A549 (cell line): ENCODE data around the gene DDX49. TPM values are rescaled to one million over a fixed set of nuclear protein-coding genes. Genes with fewer than 3 reads are reported as not detected.

Experiments
- ATAC-seq, 2 experiments: fragments of 200-7000 bp in 1 of 2; fragments of >200 bp in 1 of 2; cut with Nextera tagmentation in 1 of 2; cut with Tn5 transposase in 1 of 2; 3 replicates each; pipeline versions ENCODE4 v1.8.0 to v1.9.1; 2018 to 2020; ENCODE audit warnings: mild to moderate bottlenecking in 1 of 2, moderate library complexity in 1 of 2
- CTCF ChIA-PET: fragments of 300-600 bp; sonication (Branson Sonifier 250); formaldehyde crosslinking; extraction: SDS; loops from one replicate; lab custom pipeline; 2021; ENCODE audit warnings: antibody characterized with exemption, inconsistent platforms; lab: Yijun Ruan, JAX
- POLR2A ChIA-PET: fragments of 350-600 bp; formaldehyde crosslinking; extraction: SDS; loops from one replicate; lab custom pipeline; 2021; ENCODE audit warnings: antibody characterized with exemption, inconsistent platforms; lab: Yijun Ruan, JAX
- DNase-seq, 2 experiments: peaks; one replicate each; pipeline versions ENCODE4 v3.0.0 to v3.0.0-alpha.2; 2011 to 2016; ENCODE audit warnings: low read depth in 1 of 2, low spot score in 1 of 2
- FAIRE-seq: peaks from 2 replicates; lab custom pipeline; 2011; peaks lifted over from hg19 to GRCh38; lab: Jason Lieb, UNC
- H3K27ac ChIP-seq, 2 experiments: fragments of >200 bp; sonication (Bioruptor Twin); formaldehyde crosslinking; 3 replicates each; pipeline ENCODE4 v1.5.1; 2016 to 2017
- H3K4me1 ChIP-seq: fragments of >200 bp; sonication (Bioruptor Twin); formaldehyde crosslinking; 3 replicates; pipeline ENCODE4 v1.6.1; 2016
- H3K4me2 ChIP-seq: fragments of >200 bp; sonication (Bioruptor Twin); formaldehyde crosslinking; 3 replicates; pipeline ENCODE4 v1.6.1; 2016
- H3K4me3 ChIP-seq: fragments of >200 bp; sonication (Bioruptor Twin); formaldehyde crosslinking; 3 replicates; pipeline ENCODE4 v1.5.1; 2016
- H3K9me3 ChIP-seq: fragments of >200 bp; sonication (Bioruptor Twin); formaldehyde crosslinking; 3 replicates; pipeline ENCODE4 v1.6.1; 2016
- CEBPB ChIP-seq, 2 experiments: fragments of >200 bp in 1 of 2; sonication (Bioruptor Twin) in 1 of 2; formaldehyde crosslinking in 1 of 2; IDR thresholded peaks; 2 replicates each; pipeline ENCODE4 v1.6.1; 2012 to 2016
- CHD2 ChIP-seq: fragments of 150-350 bp; IDR thresholded peaks from 2 replicates; pipeline ENCODE4 v1.6.1; 2014; ENCODE audit warnings: low read length; ENCODE audit not compliant: partially characterized antibody
- EP300 ChIP-seq, 2 experiments: fragments of >200 bp; sonication (Bioruptor Twin); formaldehyde crosslinking; IDR thresholded peaks; 2 replicates in 1 of 2; 3 replicates in 1 of 2; pipeline ENCODE4 v1.6.1; 2016 to 2017
- FOSL2 ChIP-seq, 2 experiments: fragments of 450-650 bp in 1 of 2; fragments of >200 bp in 1 of 2; sonication (Bioruptor Twin) in 1 of 2; formaldehyde crosslinking; IDR thresholded peaks; 2 replicates each; pipeline versions ENCODE4 v1.5.0 to v1.6.1; 2016 to 2020; ENCODE audit warnings: mild to moderate bottlenecking in 1 of 2, moderate library complexity in 1 of 2
- JUN ChIP-seq, 2 experiments: fragments of >200 bp; sonication (Bioruptor Twin); formaldehyde crosslinking; IDR thresholded peaks; 2 replicates in 1 of 2; 3 replicates in 1 of 2; pipeline ENCODE4 v1.6.1; 2016 to 2017
- KDM5A ChIP-seq: fragments of 200-600 bp; sonication (generic); IDR thresholded peaks from 2 replicates; pipeline ENCODE4 v1.6.1; 2016; ENCODE audit warnings: antibody characterized with exemption, mild to moderate bottlenecking
- MAZ ChIP-seq: fragments of 150-350 bp; IDR thresholded peaks from 2 replicates; pipeline ENCODE4 v1.6.1; 2014; ENCODE audit warnings: antibody characterized with exemption, low read depth, low read length, borderline replicate concordance
- MYC ChIP-seq: IDR thresholded peaks from 2 replicates; pipeline ENCODE4 v1.6.1; 2012; ENCODE audit warnings: mild to moderate bottlenecking, inconsistent platforms, low read length, improper control_type of control experiment, borderline replicate concordance
- NFE2L2 ChIP-seq: fragments of 150-350 bp; conservative IDR thresholded peaks from 2 replicates; pipeline ENCODE4 v1.6.1; 2014; ENCODE audit warnings: low read length
- PHF8 ChIP-seq: fragments of 200-600 bp; sonication (generic); IDR thresholded peaks from 2 replicates; pipeline ENCODE4 v1.6.1; 2016; ENCODE audit warnings: low read depth, mild to moderate bottlenecking, antibody characterized with exemption, moderate library complexity, borderline replicate concordance
- POLR2A ChIP-seq: IDR thresholded peaks from 2 replicates; pipeline ENCODE4 v1.6.1; 2012; ENCODE audit warnings: mild to moderate bottlenecking, low read length
- POLR2AphosphoS2 ChIP-seq: conservative IDR thresholded peaks from 2 replicates; pipeline ENCODE4 v1.6.1; 2012; ENCODE audit warnings: low read length, improper control_type of control experiment, inconsistent platforms
- RARB ChIP-seq: fragments of 250-450 bp; sonication (Bioruptor Pico); IDR thresholded peaks from 2 replicates; pipeline ENCODE4 v1.8.0; 2021; ENCODE audit warnings: mild to moderate bottlenecking, moderate library complexity
- RNF2 ChIP-seq: fragments of 200-600 bp; sonication (generic); IDR thresholded peaks from 2 replicates; pipeline ENCODE4 v1.6.1; 2016; ENCODE audit warnings: low read depth, mild to moderate bottlenecking, antibody characterized with exemption, moderate library complexity, borderline replicate concordance
- SMC3 ChIP-seq: fragments of >200 bp; sonication (Bioruptor Twin); formaldehyde crosslinking; IDR thresholded peaks from 3 replicates; pipeline ENCODE4 v1.6.1; 2018; ENCODE audit warnings: inconsistent platforms
- SREBF2 ChIP-seq: fragments of 450-650 bp; IDR thresholded peaks from 2 replicates; pipeline ENCODE4 v1.6.1; 2014; ENCODE audit warnings: mild to moderate bottlenecking, moderate library complexity
- ZNF302 ChIP-seq: fragments of 250-450 bp; sonication (Bioruptor Pico); IDR thresholded peaks from 2 replicates; pipeline ENCODE4 v1.9.0; 2021; ENCODE audit warnings: inconsistent platforms, mild to moderate bottlenecking, moderate library complexity
- WGBS: methylation state at CpG from one replicate; pipeline ENCODE4 v1.1.6; 2017; ENCODE audit errors: missing lambda C conversion rate; 5-methylcytosine and 5-hydroxymethylcytosine counted together
- polyA minus RNA-seq: library from RNA; depleted of rRNA, polyadenylated mRNA; stranded (reverse); fragments of >200 nt; gene quantifications from 2 replicates; pipeline ENCODE4 v1.2.3, GENCODE V29; 2011; rRNA and poly(A)+ RNA removed
- polyA plus RNA-seq, 4 experiments: library from polyadenylated mRNA; depleted of rRNA in 3 of 4; stranded (reverse); fragments of >200 nt; fragmentation: RNase III in 1 of 4; extraction: RNeasy Plus Mini Kit Qiagen cat#74134 plus additional on column Dnase treatment in 1 of 4; gene quantifications; 2 replicates in 3 of 4; 3 replicates in 1 of 4; pipeline ENCODE4 v1.2.3, GENCODE V29; 2011 to 2017
- TF ChIP-seq, protein P1 (sequence below): IDR thresholded peaks from 2 replicates; pipeline ENCODE4 v1.6.1; 2012
- TF ChIP-seq, protein P2 (sequence below): fragments of >200 bp; sonication (Bioruptor Twin); formaldehyde crosslinking; IDR thresholded peaks from 3 replicates; pipeline ENCODE4 v1.6.1; 2016
- TF ChIP-seq, protein P3 (sequence below): fragments of 250-450 bp; sonication (Bioruptor Pico); IDR thresholded peaks from 2 replicates; pipeline ENCODE4 v1.5.0; 2021; ENCODE audit warnings: mild to moderate bottlenecking, moderate library complexity, borderline replicate concordance
- TF ChIP-seq, protein P4 (sequence below): fragments of 450-650 bp; IDR thresholded peaks from 2 replicates; pipeline ENCODE4 v1.6.1; 2014; ENCODE audit warnings: antibody characterized with exemption
- TF ChIP-seq, protein P5 (sequence below): IDR thresholded peaks from 2 replicates; pipeline ENCODE4 v1.6.1; 2012

Gene DDX49, protein sequence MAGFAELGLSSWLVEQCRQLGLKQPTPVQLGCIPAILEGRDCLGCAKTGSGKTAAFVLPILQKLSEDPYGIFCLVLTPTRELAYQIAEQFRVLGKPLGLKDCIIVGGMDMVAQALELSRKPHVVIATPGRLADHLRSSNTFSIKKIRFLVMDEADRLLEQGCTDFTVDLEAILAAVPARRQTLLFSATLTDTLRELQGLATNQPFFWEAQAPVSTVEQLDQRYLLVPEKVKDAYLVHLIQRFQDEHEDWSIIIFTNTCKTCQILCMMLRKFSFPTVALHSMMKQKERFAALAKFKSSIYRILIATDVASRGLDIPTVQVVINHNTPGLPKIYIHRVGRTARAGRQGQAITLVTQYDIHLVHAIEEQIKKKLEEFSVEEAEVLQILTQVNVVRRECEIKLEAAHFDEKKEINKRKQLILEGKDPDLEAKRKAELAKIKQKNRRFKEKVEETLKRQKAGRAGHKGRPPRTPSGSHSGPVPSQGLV
- polyA plus RNA-seq (2011; rRNA removed) (23.2 and 23.4 TPM in 2 replicates), polyA plus RNA-seq (2017; fragmentation: RNase III; extraction: RNeasy Plus Mini Kit Qiagen cat#74134 plus additional on column Dnase treatment) (31.5 to 36.0 TPM (median 33.9 TPM) in 3 replicates), polyA minus RNA-seq (32.5 and 49.9 TPM in 2 replicates)
- polyA plus RNA-seq (2012; cell fraction: cytosol; rRNA removed), result 45.7 and 48.4 TPM in 2 replicates
- polyA plus RNA-seq (2012; cell fraction: nucleus; rRNA removed), result 53.3 and 69.8 TPM in 2 replicates

DNA sequence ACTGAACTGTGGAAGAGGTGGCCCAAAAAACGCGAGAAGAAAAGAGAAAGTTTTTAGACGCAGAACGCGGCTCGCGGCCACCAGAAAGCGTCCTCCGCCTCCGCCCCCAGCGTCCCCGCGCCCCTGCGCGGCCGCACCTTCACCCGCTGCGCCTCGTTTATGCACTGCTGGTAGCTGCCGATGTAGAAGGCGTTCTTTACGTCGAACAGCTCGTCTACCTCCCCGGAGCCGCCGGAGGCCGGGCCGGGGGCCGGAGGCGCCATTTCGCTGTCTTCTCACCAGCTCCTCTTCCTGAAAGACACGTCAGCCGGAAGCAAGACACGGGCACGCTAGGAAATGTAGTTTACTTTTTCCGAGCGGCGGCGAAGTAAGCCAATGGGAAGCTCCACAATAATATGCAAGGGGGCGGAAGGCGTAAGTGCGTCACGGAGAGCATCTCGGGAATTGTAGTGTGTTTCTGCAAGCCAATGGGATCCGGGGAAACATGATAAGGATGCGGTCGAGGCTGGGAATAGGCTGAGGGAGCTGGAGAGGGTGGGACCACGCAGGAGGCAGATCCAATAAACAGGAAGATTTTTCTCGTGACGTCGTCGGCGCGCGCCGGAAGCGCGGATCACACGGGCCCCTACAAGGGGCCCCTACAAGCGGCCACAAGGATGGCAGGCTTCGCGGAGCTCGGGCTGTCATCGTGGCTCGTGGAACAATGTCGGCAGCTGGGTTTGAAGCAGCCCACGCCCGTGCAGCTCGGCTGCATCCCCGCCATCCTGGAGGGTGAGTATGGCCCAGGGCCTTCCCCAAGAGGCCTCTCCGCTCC lies at the start of gene DDX49, which contains the start of gene COPE:
Gene DDX49 (plus strand): TSS at position 630 of the 814 bp plus-strand sequence. CDS start 27 bp downstream, at position 657.
Gene COPE (minus strand): TSS at position 302 of the 814 bp plus-strand sequence. CDS start 39 bp downstream, at position 263.
- ChIA-PET POLR2A (interaction anchor here (0.5 to 1.5 kb wide), 10 partner anchors 11 to 438 kb away, joined by 3 to 5 read pairs (median 4); partner anchors contain the start of genes CERS1 and UPF1), CTCF (interaction anchor here (0.7 to 2.7 kb wide), 5 partner anchors 10 to 76 kb away, joined by 3 to 28 read pairs (median 4); no protein-coding TSS in a partner anchor)
- FAIRE-seq (peak; percentile 28), DNase-seq (peak; percentile 97 to 99), ATAC-seq (peak; percentile 97)
- Histone ChIP-seq H3K4me1 (peaks cover 8% of the 10 kb centered on the region; the same call in 1 of the 3 replicates), H3K4me2 (peak within 1 kb of the TSS; percentile 99), H3K4me3 (peak within 1 kb of the TSS; percentile 91), H3K9me3 (no peaks in the 10 kb centered on the region), H3K27ac (peak within 1 kb of the TSS; percentile 81 to 95)
- 3% methylated on average over 28 of the region's 72 CpGs for WGBS
- TF ChIP-seq SREBF2 (no peak), MYC (no peak), JUN (IDR thresholded peaks at IDR 0.05) (peak; percentile 8 to 75; a peak in 3 of 5 replicates), EP300 (IDR thresholded peaks at IDR 0.05) (no peak), RNF2 (no peak), FOSL2 (IDR thresholded peaks at IDR 0.05) (no peak), FOSL2 (CRISPR knock-in tag; IDR thresholded peaks at IDR 0.05) (peak; percentile 14; the same call in 1 of the 2 replicates), SMC3 (no peak), CHD2 (peak; percentile 61), RARB (CRISPR knock-in tag) (no peak), ZNF302 (CRISPR knock-in tag) (no peak), POLR2AphosphoS2 (no peak), NFE2L2 (no peak), POLR2A (peak; percentile 59), MAZ (no peak), PHF8 (peak; percentile 72; the same call in 1 of the 2 replicates), KDM5A (peak; percentile 85), CEBPB (IDR thresholded peaks at IDR 0.05) (no peak)
- TF ChIP-seq, protein P1, sequence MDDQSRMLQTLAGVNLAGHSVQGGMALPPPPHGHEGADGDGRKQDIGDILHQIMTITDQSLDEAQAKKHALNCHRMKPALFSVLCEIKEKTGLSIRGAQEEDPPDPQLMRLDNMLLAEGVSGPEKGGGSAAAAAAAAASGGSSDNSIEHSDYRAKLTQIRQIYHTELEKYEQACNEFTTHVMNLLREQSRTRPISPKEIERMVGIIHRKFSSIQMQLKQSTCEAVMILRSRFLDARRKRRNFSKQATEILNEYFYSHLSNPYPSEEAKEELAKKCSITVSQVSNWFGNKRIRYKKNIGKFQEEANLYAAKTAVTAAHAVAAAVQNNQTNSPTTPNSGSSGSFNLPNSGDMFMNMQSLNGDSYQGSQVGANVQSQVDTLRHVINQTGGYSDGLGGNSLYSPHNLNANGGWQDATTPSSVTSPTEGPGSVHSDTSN, result peak; percentile 91
- TF ChIP-seq, protein P2, sequence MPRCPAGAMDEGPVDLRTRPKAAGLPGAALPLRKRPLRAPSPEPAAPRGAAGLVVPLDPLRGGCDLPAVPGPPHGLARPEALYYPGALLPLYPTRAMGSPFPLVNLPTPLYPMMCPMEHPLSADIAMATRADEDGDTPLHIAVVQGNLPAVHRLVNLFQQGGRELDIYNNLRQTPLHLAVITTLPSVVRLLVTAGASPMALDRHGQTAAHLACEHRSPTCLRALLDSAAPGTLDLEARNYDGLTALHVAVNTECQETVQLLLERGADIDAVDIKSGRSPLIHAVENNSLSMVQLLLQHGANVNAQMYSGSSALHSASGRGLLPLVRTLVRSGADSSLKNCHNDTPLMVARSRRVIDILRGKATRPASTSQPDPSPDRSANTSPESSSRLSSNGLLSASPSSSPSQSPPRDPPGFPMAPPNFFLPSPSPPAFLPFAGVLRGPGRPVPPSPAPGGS, result 0 out of 3 replicates have a peak, but pooled peaks have one; percentile 43
- TF ChIP-seq, protein P3, sequence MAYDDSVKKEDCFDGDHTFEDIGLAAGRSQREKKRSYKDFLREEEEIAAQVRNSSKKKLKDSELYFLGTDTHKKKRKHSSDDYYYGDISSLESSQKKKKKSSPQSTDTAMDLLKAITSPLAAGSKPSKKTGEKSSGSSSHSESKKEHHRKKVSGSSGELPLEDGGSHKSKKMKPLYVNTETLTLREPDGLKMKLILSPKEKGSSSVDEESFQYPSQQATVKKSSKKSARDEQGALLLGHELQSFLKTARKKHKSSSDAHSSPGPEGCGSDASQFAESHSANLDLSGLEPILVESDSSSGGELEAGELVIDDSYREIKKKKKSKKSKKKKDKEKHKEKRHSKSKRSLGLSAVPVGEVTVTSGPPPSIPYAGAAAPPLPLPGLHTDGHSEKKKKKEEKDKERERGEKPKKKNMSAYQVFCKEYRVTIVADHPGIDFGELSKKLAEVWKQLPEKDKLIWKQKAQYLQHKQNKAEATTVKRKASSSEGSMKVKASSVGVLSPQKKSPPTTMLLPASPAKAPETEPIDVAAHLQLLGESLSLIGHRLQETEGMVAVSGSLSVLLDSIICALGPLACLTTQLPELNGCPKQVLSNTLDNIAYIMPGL, result 0 out of 2 replicates have a peak, but pooled peaks have one; percentile 22
- TF ChIP-seq, protein P4, sequence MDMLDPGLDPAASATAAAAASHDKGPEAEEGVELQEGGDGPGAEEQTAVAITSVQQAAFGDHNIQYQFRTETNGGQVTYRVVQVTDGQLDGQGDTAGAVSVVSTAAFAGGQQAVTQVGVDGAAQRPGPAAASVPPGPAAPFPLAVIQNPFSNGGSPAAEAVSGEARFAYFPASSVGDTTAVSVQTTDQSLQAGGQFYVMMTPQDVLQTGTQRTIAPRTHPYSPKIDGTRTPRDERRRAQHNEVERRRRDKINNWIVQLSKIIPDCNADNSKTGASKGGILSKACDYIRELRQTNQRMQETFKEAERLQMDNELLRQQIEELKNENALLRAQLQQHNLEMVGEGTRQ, result peak; percentile 39; the same call in 1 of the 2 replicates
- TF ChIP-seq, protein P5, sequence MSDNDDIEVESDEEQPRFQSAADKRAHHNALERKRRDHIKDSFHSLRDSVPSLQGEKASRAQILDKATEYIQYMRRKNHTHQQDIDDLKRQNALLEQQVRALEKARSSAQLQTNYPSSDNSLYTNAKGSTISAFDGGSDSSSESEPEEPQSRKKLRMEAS, result peak; percentile 65
